GM12801 (cell line): ENCODE measurements around the gene KRTAP20-2.

Source experiments
- TF ChIP-seq, protein P1 (sequence below): IDR thresholded peaks from one replicate; pipeline ENCODE4 v1.5.1; 2011; ENCODE audit warnings: control low read depth; ENCODE audit not compliant: insufficient read length; ENCODE audit errors: extremely low read depth

Gene KRTAP20-2

DNA sequence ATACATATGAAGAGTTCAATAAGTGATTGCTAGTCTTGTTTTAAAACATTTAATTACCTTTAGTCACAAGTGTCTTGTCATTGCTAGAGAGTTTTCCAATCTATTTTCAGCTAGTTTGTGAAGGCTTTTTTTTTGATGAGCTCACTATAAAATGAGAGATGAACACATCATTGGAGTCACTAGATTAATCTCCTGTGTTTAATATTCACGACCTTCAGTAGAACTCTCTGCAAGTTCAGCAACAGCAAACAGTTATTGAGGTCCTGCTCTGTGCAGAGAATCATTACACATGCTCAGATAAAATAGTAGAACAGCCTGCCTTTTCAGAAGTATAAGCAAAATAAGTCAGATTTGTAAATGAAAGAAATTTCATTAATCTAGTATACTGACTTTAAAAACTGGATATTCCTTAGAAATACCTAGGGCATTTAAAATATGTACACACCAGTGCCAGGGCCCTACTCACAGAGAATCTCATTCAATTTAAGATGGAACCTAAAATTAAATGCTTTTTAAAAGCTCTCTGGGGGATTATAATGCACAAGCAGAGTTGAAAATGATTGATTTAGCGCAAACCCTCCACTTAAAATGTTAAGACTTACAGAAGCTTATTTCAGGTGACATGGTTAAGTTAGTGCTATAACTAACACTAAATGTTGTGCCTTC, 38.1 kb downstream of the KRTAP20-2 start:
- TF ChIP-seq, protein P1, sequence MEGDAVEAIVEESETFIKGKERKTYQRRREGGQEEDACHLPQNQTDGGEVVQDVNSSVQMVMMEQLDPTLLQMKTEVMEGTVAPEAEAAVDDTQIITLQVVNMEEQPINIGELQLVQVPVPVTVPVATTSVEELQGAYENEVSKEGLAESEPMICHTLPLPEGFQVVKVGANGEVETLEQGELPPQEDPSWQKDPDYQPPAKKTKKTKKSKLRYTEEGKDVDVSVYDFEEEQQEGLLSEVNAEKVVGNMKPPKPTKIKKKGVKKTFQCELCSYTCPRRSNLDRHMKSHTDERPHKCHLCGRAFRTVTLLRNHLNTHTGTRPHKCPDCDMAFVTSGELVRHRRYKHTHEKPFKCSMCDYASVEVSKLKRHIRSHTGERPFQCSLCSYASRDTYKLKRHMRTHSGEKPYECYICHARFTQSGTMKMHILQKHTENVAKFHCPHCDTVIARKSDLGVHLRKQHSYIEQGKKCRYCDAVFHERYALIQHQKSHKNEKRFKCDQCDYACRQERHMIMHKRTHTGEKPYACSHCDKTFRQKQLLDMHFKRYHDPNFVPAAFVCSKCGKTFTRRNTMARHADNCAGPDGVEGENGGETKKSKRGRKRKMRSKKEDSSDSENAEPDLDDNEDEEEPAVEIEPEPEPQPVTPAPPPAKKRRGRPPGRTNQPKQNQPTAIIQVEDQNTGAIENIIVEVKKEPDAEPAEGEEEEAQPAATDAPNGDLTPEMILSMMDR, result no peak

DNA sequence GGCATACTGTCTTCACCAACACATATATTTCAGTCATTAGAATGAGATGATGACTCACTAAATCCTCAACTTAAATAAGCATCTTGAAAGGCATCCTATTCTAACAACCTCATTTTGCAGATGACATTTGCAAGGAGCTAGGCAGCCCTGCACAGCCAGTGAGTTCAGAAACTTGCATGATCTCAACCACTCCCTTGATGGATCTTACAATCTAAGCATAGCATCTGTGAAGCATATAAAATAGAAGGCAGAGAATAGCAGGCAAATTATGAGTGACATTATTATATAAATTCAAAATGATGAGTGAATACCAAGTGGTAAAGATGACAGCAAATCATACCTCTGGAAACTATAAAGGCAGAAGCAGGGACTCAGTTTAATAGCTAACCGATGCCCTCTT, 39.3 kb downstream of the KRTAP20-2 start:
- TF ChIP-seq, protein P1, result no peak

DNA sequence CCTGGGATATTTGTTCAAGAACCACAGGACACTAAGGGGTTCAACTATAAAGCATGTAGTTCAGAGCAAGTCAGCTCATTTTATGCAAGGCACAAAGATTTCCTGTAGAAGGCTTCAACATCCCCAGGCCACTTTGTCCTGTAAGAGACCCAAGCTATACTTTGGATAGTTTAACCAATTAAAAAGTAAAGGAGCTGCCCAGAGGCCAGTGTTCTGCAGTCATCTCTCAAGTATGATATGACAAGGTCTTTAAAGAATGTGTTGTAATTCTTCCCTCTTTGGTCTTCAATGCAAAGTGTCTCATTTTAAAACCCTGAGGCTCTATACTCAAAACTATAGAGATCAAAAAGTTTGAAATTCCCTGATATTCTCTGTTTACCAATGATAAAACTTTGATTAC, 41.7 kb downstream of the KRTAP20-2 start:
- TF ChIP-seq, protein P1, result no peak

DNA sequence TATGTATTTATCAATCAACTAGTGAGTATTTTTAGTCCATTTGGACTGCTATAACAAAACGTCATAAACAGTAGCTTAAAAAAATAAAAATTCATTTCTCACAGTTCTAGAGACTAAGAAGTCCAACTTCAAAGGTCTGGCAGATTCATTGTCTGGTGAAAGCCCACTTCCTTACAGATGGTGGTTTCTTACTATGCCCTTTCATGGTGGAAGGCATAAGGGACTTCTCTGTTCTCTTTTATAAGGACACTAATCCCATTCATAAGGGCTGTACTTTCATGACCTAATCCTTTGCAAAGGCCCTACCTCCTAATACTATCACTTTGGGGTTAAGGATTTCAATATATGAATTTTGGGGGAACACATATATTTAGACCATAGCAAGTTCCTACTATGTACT, 45.6 kb downstream of the KRTAP20-2 start:
- TF ChIP-seq, protein P1, result no peak

DNA sequence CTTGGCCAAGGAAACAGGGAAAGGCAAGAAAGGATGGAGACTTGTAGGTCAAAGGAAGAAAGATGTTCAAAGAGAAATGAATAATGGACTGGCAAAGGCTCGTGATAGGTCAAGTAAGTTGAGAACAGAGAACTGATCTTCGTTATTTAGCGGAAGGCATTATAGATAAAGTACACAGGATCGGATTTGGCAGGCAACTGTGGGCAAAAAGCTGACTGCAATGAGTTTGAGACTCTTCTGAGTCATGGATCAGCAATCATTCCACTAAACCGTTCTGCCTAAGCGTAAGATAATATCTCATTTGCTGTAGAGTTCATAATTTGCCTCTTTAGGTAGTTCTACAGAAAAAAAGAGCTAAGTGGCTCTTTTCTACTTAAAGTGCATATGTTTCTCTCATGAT, 49.5 kb downstream of the KRTAP20-2 start:
- TF ChIP-seq, protein P1, result no peak
